Anterior cingulate cortex (tissue), 58 donors: Measurements from ENCODE around the gene SKA3.
A peak's percentile ranks its signal among the peaks of the same experiment; 100 is the strongest.
"Not testable (repeated sequence)": the region's sequence is repeated elsewhere in the genome, so short reads cannot be mapped to it uniquely, and the experiment has no call there.

Experiments used
- DNase-seq, 58 donors: peaks; one replicate each; lab custom pipeline; 2025; lab: John Stamatoyannopoulos, UW

The SKA3 gene

DNA sequence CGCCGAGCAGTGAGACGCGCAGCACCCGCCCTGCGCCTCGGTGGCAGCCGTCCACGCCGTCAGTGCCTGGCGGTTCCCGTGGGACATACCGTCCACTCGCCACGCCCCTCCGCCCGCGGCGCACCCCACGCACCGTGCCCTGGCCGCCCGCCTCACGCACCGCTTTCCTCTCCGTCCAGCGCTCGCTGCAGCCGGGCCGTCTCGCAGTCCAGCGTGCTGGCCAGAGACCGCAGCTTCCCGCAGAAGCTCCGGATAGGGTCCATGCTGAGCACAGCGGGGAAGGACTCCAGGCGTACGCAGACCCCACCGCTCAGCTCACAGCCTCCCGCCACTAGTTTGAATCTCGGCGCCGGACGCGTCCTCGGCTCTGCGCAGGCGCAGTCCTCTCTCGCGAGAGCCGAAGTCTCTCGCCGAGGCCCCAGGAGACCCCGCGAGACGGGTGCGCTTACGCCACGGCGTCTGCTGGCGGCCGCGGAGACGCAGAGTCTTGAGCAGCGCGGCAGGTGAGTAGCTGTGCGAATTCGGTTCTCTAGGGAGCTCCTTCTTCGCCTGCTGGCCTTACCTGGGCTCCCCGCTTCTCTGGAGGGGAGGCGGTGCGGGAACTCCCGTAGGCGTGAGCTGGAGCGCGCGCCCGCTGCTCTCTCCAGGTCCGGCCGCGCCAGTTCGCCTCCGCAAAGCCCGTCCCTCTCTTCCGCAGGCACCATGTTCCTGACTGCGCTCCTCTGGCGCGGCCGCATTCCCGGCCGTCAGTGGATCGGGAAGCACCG is at the start of gene SKA3, which contains the start of gene MRPL57:
Gene SKA3, minus strand, starts transcription at position 338 of the 767 bp plus-strand sequence. Its CDS starts 75 bp downstream, at position 263.
Gene MRPL57, plus strand, starts transcription at position 444 of the 767 bp plus-strand sequence. Its CDS starts 259 bp downstream, at position 703.
- peak; percentile 27 to 94 (median 83) for DNase-seq

DNA sequence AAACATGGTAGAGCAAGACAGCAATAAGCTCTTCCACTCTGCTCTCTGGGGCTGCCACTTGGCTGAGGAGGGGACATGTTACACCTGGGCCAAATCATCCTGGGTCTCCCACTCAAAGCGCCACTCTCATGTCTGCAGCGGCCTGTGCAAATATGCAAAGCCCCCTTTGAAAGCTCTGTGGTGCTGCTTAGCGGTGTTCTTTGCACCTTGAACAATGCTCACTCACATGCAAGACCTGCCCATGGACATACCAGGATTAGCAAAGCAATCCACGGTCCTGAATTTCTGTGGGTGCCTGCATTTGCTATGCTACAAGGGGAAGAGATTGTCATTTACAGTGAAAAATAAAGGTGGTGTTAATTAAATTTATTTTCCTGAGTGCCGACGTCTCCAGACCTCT is 48.7 kb upstream of the SKA3 start:
- DNase-seq: no peak

DNA sequence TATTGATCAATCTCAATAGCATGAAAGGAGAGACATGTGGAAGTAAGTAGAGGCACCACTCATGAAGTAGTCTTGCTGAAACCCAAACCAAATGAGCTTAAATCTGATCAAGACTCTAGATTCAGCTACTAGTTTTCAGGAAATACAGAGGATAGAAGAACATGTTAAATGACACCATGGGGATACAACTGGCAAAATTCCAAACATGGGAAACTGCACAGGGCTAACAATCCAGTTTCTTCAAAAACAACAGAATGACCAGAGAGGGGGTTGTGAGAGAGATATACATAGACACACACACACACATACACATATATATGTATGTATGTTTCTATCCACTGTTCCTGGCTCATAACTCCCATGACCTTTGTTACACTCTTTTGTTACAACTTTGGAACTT is 44.9 kb upstream of the SKA3 start:
- DNase-seq: no peak

DNA sequence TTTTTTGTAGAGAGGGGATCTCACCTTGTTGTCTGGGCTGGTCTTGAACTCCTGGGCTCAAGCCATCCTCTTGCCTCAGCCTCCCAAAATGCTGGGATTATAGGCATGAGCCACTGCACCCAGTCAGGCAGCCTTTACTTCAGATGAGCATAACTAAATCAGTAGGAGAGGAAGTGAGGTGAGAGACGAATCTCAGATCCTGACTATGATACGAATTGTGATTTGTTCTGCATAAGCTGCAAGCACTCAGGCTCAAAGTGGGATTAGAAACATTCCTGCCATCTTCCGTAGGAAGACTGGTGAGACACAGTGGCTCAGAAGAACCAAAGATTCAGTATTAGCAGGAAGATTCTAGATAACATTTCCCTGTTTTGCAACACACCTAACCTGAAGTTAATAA is 43.4 kb upstream of the SKA3 start:
- DNase-seq: not testable (repeated sequence)

DNA sequence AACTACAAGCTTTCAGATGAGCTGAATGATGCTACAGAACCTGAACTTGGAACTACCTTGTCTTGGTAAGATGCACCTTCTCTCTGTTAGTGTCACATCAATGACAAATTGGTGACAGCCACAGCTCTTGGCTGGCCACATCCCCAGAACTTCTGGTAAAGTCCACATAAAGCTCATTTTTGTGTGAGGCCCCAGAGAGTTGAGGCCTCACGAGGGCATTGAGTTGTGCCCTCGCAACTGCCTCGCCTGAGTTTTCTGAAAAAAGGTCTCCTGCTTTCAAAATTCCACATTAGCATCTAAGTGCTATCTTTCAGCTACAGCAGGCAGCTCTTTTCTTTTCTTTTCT is 42.7 kb upstream of the SKA3 start:
- DNase-seq: no peak

DNA sequence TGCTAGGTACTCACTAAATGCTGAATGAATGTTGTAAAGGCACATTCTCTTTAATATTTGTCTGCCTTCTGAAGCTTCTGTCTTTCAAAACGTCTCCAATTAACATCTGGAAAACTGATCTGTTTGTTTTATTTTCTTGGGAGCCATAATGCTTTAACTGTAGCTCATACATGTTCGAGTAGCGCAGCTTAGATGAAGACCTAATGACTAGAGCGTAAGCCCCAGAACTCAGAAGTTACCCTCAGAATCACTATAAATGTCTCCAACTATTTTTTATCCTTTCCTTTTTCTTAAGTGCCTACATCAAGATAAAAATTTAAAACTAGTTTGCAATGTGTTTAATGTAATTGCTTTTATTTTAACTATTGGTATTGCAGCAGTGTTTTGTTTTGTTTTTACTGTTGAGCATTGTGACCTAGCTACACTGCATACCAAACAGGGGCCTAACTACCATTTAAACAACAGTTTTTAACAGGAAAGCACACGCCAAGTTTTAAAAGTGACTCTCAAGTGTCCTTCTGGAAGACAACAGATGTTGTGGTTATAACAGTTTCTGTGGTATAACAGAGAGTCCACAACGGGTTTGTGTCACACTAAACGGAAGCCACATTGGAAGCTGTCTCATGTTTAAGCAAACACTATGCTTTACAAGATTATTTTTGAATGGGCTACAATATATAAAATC is 42.1 kb upstream of the SKA3 start:
- DNase-seq: no peak

DNA sequence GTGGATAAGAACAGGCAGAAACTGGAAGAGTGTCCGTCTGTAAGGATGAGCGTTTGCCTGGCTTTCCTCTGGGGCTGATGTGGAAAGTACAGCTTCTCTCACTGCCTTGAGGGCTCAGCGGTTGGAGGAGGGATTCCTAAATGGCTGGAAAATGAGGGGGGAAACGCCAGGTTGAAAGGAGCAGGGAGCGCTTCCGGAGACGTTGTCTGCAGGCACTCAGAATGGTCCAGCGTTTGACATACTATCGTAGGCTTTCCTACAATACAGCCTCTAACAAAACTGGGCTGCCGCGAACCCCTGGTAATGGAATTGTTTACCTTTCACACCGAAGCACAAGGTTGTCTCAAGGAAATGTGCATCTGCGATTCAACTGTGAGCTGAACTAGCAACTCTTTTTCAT is 40.0 kb upstream of the SKA3 start:
- DNase-seq: no peak

DNA sequence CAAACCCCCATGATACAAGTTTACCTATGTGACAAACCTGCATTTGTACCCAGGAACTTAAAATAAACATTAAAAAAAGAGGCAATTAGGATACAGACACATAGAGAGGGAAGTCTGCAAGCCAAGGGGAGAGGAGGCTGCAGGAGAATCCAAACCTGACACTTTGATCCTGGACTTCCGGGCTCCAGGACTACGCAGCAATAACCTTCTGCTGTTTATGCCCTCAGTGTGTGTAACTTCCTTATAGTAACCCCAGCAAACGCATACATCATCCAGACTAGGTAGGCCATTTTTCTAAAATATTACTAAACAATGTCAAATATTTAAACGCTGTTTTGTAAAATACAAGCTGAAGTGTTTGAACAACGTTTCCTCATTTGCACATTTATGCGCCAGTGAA is 39.1 kb upstream of the SKA3 start:
- not testable (repeated sequence) for DNase-seq

DNA sequence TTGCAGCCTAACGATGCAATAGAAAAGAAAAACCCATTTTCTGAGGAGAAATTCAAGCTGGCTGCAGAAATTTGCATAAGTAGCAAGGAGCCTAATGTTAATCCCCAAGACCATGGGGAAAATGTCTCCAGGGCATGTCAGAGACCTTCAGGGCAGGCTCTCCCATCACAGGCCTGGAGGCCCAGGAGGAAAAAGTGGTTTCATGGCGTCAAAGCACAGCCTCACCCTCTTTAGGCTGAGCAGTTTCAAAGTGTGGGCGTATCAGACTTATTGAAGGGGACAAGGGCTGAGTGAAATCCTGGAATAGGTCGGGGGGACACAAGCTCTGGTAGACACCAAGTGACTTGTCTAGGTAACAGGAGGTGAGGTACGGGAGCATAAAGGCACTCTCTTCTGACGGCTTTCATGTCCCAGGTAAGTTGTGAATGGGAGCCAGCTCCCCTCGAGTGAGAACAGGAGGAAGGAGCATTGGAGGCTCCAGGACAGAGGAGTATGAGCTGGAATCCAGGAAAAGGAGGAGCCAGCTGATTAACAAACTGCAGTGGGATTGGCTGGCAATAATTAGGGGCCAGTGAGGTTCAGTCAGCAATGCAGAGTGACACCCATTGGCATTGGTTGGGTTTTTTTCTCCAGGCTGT is 35.9 kb upstream of the SKA3 start:
- DNase-seq: no peak

DNA sequence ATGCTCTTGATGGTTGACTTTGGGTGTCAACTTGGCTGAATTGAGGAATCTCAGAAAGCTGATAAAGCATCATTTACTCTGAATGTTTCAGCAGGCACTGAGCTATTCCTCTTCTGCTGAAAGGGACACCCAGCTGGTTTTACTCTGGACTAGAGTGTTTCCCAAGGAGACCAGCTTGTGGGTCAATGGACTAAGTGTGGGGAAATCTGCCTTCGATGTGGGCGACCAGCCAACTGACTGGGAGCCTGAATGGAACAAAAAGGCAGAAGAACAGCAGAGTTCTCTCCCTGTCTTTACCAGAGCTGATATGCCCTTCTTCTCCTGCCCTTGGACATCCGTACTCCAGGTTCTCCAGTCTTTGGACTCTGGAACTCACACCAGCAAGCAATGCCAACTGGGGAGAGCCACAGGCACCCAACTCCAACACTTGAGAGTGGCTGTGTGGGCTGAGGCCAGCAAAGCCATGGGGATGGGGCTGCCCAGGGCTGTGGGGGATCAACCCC is 32.4 kb upstream of the SKA3 start:
- DNase-seq: no peak

DNA sequence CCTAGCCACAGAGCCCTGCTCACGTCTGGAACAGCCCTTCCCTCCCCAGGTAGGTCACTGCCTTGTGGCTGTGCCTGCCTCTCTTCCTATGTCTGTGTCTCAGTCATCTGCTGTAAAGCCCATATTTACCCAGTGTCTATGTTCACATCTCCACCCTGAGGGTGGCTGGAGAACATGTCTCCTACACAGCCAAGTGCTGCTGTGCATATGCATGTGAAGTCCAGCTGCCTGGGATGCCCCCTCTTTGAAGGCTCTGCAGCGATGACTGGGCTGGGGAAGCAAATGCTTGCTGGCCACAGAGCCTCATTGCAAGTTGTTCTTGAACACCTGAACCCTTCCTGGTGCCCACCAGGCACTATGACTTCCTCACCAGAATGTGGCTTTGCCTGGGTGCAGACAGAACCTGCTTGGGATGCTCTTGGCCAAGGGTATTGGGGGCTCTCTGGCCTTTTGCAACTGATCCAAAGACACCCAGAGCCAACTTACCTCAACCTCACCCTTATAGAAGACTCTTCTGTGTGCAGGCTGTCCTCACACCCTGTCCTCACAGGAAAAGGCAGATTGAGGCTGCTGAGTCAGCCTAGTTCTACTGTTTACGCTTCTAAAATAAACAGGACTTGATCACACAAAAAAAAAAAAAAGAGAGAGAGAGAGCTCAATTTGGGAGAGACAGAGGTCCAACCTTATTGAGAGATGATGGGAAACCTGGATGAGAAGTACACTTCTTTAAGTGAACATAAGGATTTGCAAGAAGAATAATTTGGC is 26.6 kb upstream of the SKA3 start:
- DNase-seq: peak in 1 of 58 donors; percentile 0

DNA sequence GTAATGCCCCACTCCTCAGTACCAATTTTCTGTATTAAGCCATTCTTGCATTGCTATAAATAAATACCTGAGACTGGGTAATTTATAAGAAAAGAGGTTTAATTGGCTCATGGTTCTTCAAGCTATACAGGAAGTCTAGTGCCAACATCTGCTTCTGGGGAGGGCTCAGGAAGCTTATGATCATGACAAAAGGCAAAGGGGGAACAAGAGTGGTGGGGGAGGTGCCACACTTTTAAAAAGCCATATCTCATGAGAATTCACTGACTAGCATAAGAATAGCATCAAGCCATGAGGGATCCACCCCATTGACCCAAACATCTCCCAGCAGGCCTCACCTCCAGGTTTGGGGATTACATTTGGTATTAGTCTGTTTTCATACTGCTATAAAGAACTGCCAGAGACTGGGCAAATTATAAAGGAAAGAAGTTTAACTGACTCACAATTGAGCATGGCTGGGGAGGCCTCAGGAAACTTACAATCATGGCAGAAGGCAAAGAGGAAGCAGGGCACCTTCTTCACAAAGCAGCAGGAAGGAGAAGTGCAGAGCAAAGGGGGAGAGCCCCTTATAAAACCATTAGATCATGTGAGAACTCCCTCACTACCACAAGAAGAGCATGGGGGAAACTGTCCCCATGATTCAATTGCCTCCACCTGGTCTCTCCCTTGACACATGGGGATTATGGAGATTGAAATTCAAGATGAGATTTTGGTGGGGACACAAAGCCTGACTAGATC is 25.3 kb upstream of the SKA3 start:
- not testable (repeated sequence) for DNase-seq

DNA sequence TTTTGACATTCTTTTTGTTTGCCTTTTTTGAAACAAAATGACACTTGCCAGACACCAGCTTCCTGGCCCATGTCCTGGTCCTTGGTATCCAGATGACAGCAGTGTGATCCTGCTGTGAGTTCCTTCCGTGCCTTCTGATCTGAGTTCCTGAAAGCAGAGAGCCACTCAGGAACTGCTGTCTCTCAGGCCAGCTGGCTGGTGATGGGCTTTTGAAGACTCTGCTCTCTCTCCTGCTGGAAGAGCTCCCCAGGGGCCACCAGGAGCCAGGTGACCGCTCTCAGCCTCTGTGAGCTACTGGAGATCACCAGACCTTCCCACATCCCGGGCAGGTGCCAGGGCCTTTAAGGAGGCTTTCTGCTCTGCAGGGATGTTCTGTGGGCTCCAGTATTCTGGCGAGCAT is 22.0 kb upstream of the SKA3 start:
- not testable (repeated sequence) for DNase-seq

DNA sequence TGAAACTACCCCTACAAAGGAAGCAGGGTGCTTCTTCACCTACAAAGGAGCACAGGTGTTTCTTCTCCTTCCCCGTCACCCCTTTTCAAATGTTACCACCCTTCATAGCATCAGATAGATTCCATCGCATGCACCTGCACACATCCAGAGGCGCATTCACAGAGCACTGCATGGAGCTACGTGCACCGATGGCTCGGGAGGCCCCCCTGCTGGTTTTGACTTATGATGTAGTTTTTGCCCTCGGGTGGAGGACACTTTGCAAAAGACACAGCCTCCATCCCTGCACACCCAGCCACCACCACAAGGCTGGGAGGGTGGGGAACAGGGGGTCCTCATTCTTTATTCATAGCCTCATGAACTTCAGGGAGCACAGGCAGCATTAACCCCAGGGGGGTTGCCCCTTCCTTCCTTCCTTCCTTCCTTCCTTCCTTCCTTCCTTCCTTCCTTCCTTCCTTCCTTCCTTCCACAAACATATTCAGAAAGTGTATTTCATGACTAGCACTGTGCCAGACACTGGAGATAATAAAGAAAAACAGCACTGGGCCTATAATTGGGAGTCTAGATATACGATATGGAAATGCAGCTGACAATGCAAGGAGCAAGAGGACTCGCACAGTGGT is 21.4 kb upstream of the SKA3 start:
- DNase-seq: not testable (repeated sequence)

DNA sequence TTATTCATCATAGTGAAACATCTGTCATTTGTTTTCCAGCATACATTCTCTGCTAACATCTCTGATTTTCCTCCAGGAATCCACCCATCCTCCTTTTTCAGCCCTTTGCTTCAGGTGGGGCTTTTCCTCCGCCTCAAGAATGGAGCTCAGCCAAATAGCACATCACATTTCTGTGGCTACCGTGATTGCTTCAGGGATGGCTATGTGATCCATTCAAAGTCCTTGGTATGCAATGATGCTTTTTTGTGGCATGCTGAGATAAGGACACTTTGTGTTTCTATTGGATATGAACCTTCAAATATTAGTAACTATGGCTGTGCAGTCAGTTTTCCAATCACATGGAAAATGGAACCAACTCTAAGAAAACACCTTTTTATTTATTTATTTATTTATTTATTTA is 18.4 kb upstream of the SKA3 start:
- not testable (repeated sequence) for DNase-seq

DNA sequence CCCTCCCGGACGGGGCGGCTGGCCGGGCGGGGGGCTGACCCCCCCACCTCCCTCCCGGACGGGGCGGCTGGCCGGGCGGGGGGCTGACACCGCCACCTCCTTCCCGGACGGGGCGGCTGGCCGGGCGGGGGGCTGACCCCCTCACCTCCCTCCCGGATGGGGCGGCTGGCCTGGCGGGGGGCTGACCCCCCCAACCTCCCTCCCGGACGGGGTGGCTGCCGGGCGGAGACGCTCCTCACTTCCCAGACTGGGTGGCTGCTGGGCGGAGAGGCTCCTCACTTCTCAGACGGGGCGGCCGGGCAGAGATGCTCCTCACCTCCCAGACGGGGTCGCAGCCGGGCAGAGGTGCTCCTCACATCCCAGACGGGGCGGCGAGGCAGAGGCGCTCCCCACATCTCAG is 10.1 kb upstream of the SKA3 start:
- not testable (repeated sequence) for DNase-seq

DNA sequence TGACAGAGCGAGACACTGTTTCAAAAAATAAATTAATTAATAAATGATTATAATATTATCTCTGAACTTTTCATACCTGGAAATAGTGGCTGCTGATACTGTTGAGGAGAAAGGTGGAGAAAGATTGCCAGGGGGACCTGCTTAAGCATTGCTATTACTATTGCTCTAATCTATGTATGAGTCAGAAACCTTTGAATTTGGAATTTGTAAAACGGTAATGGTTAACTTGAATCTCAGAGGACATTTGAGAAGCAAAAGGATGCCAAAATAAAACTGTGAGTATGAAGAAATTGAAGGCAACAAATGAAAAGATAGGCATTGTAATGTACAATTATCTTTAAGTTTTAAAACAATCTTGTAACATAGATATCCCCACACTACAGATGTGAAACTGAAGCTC is 5.3 kb upstream of the SKA3 start:
- DNase-seq: no peak

DNA sequence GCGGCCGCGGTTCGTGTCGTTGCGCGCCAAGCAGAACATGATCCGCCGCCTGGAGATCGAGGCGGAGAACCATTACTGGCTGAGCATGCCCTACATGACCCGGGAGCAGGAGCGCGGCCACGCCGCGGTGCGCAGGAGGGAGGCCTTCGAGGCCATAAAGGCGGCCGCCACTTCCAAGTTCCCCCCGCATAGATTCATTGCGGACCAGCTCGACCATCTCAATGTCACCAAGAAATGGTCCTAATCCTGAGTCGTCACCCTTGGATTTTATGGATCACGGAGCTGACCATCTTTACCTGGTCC is 581 bp upstream of the SKA3 start:
- peak in 5 of 58 donors; percentile 26 to 46 (median 34) for DNase-seq

DNA sequence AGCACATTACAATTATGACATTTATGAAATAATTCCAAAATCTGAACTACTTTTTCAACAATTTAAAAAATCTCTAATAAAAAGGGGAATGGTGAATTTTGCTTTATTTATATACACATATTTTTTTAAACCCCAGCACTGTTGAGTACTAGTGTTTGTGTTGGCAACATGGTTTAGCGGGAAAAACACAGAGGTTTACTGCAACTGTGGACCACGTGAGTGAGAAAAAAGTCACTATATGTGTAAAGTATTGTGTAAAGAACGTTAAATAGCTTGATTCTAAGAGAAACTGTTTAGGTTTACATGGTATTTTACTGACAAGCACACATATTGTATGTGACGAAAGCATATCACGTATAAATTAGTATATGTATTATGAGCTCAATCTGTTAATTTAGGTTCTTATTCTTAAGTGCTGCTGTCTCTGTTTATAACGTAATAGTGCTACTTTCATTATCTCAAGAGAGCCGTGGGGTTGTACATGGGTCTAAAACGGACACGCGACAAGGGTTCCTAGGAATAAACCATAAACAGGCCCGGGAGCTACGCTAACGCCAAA is 617 bp downstream of the SKA3 start:
- no peak for DNase-seq
